NCI-H2196 (cell line): Measurements from ENCODE around the gene TIAM1.

Source experiments
- DNase-seq: peaks from one replicate; lab custom pipeline; 2025; ENCODE audit not compliant: unreplicated experiment; lab: John Stamatoyannopoulos, UW

The TIAM1 gene

DNA sequence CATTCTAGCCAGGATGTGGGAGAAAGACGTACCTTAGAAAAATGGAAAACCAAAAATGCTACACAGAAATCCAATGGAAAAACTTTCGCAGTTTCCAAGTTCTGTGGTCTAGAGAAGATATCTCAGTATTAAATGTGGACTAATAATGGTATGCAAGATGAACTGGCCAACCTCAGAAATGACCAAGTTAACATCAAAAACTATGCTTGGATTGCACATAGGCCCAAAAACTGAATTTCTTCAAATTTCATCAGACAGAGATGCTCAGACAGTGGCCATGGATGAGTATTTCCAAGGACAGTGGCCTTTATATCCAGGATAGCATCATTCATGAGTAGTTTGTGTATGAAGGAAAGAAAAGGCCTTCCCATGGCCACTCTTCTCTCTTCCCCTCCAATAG, 132.2 kb downstream of the TIAM1 start:
- no peak for DNase-seq

GRCh38 chr21:31205412-31205811, 138.6 kb downstream of the TIAM1 start:
- DNase-seq: no peak

- no peak for DNase-seq
Observed at GRCh38 chr21:31204801-31205200, 139.3 kb downstream of the TIAM1 start.

DNA sequence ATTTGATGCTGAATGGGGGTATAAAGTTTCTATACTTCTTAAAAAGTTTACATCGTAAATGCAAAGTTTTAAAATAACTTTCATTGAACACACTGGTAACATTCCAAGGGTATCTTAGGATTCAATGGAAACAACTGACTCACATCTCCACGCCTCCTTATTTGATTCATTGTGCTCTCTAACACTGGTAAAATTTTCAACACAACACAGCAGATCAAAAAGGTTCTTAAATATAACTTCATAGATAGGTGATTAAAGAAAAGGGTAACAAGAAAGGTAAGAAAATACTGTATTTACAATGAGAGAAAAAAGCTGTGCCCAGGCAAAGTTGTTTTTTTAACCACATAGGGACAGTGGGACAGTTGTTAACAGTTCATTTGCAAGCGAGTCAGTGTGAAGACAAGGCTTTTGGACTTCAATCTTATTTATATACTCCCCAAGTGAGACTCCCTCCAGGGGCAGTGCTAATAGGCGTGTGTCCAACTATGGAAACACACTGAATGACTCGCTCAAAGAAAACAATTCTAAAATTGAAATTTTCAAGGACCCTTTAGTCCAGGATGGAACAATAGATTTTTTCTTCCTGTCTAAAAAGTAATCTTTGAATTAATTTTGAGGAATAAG, 140.5 kb downstream of the TIAM1 start:
- no peak for DNase-seq

- no peak for DNase-seq
Observed at GRCh38 chr21:31201548-31201947, 142.5 kb downstream of the TIAM1 start.

GRCh38 chr21:31201144-31201543, 142.9 kb downstream of the TIAM1 start:
- no peak for DNase-seq

DNA sequence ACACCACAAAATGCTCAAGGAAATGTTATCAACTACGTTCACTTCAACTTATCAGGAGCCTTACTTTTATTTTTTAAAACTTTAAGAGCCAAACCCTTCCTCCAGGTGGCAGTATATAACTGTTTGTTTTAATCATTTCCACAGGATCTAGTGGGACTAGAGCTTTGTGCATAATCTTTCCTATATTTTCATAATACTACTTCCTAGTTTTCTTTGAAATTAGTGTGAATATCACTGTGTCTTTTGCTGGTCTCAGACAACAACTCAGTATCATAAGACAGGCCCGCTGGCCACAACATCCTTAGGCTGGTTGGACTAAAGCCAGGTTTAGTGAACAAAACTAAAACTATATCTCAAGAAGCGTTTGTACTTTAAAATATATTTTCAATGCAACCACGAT, 145.5 kb downstream of the TIAM1 start:
- peak; percentile 68 for DNase-seq

DNA sequence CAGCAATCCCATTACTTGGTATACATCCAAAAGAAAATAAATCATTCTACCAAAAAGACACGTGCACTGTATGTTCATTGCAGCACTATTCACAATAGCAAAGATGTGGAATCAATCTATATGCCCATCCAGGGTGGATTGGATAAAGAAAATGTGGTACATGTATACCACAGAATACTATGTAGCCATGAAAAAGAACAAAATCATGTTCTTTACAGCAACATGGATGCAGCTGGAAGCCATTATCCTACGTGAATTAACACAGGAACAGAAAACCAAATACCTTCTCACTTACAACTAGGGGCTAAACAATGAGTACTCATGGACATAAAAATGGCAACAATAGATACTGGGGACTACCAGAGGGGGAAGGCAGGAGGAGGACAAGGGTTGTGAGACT, 147.3 kb downstream of the TIAM1 start:
- DNase-seq: no peak

- no peak for DNase-seq
Observed at GRCh38 chr21:31195334-31196015, 148.6 kb downstream of the TIAM1 start.

- no peak for DNase-seq
Observed at GRCh38 chr21:31194510-31195293, 149.4 kb downstream of the TIAM1 start.

- DNase-seq: no peak
Observed at GRCh38 chr21:31193761-31194160, 150.3 kb downstream of the TIAM1 start.

GRCh38 chr21:31191553-31191952, 152.5 kb downstream of the TIAM1 start:
- DNase-seq: no peak

GRCh38 chr21:31190516-31190915, 153.5 kb downstream of the TIAM1 start:
- no peak for DNase-seq

DNA sequence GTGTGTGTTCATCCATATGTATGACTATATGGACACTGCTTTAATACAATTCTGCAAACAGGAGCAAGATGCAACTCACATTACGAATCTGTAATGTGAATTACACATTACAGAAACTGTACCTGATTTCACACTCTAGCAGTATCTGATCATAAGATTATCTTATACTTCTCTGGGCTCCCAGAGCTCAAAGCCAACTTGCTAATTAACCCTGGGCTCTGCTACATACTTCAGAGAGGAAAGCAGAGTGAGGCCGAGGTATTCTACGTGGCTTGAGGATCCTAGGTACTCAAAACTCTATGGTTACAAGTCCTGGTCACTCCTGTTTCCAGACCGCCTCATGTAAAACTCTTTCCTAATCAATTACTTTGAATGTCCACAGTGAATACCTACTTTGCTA, 156.6 kb downstream of the TIAM1 start:
- DNase-seq: no peak

DNA sequence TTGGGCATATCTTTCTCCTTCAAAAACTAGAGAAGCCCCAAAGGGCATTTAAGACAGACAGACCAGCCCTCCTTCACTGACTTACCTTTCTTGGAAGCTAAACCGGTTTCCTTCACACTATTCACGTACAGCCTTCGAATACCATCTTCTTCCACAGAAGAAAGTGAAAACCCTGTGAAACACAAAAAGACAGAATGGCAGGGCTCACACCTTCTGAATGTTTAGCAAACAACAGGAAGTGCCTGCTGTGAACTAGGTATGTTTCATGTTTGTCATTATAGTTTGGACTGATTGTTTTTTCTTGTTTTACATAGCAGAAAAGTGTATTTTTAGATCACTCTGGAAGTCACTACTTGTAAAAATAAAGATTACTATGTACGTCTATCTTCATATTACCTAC, 157.1 kb downstream of the TIAM1 start:
- DNase-seq: no peak

DNA sequence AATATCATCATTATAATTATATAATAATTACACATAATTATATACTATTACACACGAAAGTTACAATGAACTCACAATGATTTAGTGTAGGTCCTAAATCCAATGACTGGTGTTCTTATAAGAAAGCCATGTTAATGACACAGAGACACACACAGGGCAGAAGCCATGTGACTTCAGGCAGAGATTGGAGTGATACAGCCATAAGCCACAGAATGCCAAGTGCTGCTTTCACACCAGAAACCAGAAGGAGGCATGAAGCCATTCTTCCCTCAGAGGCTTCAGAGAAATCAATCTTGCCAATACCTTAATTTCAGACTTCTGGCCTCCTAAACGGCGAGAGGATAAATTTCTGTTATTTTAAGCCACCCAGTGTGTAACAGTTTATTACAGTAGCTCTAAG, 158.4 kb downstream of the TIAM1 start:
- DNase-seq: no peak

DNA sequence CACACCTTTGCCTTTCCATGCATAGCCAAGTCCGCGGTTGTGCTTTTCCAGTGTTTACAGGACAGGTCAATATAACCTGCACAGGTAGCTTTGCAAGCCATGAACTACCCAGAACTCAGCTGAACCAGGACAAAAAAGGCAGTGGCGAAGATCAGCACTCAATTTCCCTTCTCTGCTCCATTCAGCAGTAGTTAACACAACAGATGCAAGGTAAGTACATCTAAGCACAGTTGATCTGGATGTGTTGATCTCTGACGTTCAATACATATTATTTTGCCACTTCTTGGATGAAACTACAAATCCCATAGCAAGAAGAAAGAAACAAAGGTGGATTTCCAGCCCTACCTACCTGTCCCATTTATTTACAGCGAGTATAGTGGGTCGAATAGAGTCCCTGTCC, 159.2 kb downstream of the TIAM1 start:
- DNase-seq: no peak

GRCh38 chr21:31184459-31184858, 159.6 kb downstream of the TIAM1 start:
- no peak for DNase-seq

DNA sequence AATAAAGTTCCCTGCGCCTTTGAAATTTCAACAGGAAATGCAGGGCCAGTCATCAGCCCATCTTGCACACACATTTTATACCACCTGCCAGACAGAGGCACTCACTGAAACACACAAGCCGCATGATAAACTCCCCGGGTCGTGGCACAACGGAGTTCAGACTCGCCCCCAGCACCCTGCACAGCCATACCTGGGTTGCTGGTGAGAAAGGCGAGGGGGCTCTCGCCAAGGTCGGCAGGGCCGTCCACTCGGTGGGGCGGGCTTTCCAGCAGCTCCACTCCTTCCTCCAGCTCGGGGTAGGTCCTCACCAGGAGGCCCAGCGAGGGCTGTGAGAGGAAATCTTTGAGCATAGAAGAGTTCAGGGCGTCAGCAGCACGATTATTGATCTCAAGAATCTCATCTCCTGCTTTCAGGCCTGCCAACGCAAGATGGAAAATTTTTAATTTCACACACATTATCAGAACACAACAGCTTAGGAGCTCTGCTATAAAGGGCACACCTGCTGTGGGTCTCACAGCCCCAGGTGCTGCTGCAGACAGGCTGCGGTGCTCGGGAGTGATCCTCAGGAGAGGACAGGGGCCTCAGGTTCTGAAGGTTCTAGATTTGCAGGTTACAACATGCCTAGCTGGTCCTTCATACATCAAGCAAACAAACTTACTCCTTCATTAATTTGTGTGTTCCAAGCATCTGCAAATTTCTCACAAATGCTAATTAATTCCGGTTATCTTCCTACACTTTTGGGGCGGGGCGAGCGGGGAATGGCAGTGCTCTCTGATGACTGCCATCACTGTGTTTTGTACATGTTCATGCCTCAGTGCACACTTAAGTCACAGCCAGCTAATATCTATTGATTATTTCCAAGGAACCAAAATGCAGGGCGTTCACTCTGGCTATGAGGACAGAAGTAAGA, 161.6 kb downstream of the TIAM1 start:
- DNase-seq: no peak

DNA sequence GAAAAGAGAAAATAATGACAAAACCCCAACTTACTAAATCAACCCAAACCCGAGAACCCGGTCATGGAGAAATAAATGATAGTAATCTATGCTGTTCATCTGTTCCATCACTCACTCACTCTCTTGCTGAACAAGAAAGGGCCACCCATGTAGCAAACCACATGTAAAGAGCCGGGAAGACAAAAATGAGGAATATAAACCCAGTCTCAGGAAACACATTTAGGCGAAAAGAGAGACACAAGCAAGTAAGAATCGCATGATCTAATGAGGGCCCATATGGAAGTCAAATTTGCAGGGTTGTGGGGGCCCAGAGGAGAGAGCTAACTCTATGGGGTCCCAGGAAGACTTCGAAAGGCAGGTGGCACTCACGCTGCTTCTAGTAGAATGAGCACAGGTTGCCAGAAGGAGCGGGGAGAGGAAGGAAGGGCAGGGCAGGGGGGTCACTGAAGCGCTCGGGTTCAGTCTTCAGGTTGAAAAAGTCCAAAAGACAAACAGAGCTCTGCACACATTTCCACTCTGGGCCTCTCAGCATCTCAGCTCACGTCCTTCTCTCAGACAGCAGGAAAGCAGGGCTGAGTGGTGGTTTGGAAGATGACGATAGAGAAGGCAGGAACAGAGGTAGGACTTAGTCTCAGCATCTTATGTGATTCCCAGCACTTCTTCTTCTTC, 162.8 kb downstream of the TIAM1 start:
- no peak for DNase-seq
